ENCODE measurements around the gene ZER1.

DNA sequence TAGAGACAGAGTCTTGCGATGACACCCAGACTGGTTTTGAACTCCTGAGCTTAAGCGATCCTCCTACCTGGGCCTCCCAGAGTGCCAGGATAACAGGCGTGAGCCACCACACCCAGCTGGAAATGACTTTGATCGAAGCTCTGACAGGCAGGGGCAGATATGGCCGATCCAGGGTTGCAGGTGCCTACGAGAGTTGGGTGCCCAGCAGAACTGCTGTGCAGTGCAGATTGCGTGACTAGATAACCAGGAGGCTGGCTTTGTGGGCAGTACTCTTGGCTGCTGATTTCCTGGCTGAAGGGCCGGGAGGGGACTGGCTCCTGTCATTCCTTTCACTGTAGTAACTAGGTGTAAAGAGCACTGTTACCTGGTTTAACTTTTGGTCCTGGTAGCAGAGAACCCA, 27.2 kb upstream of the ZER1 start:
- no peak for TF ChIP-seq POLR2A (IDR thresholded peaks at IDR 0.05; ENCODE audit: low read depth, low read length)
- TF ChIP-seq SMC3 (IDR thresholded peaks at IDR 0.05; ENCODE audit: low read depth, low read length): no peak
- TF ChIP-seq, protein P1, sequence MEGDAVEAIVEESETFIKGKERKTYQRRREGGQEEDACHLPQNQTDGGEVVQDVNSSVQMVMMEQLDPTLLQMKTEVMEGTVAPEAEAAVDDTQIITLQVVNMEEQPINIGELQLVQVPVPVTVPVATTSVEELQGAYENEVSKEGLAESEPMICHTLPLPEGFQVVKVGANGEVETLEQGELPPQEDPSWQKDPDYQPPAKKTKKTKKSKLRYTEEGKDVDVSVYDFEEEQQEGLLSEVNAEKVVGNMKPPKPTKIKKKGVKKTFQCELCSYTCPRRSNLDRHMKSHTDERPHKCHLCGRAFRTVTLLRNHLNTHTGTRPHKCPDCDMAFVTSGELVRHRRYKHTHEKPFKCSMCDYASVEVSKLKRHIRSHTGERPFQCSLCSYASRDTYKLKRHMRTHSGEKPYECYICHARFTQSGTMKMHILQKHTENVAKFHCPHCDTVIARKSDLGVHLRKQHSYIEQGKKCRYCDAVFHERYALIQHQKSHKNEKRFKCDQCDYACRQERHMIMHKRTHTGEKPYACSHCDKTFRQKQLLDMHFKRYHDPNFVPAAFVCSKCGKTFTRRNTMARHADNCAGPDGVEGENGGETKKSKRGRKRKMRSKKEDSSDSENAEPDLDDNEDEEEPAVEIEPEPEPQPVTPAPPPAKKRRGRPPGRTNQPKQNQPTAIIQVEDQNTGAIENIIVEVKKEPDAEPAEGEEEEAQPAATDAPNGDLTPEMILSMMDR (conservative IDR thresholded peaks at IDR 0.05; ENCODE audit: low read depth, low read length): no peak
